Hematopoietic multipotent progenitor cell treated with erythropoietin and hydrocortisone succinate and interleukin-3 and kit ligand, for 17 days (in vitro differentiated cells): ENCODE results near the gene PRKAR1B.

Experiments
- DNase-seq: peaks from one replicate; pipeline ENCODE4 v3.0.0-alpha.2; 2015; ENCODE audit warnings: low spot score

PRKAR1B gene

GRCh38 chr7:739983-740942, 13.2 kb upstream of the PRKAR1B start:
- no peak for DNase-seq

DNA sequence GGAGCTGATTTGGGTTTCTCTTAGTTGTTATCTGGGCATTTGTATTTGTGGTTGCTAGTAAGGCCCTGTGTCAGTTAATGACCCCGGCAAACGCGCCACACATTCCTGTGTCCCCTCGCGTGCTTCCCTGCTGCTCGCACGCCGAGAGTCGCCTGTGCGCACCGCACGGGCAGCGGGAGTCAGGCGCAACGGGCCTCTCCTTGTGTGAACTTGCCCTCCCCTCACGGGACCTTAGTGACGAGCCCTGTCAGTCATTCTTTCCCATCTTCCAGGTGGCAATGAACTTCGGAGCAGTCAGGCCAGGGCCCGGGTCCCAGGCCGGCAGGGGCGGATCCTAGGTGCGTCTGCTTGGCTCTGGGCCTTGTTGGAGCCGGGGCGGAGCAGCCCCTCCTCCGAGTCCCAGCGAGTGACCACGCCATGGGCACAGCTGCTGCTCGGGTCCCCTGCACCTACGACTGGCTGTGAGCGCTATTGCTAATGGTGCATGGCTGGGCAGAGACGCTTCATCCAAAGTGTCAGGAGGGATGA, 12.4 kb upstream of the PRKAR1B start:
- DNase-seq, result no peak

GRCh38 chr7:738723-739454, 11.8 kb upstream of the PRKAR1B start:
- DNase-seq, result no peak

DNA sequence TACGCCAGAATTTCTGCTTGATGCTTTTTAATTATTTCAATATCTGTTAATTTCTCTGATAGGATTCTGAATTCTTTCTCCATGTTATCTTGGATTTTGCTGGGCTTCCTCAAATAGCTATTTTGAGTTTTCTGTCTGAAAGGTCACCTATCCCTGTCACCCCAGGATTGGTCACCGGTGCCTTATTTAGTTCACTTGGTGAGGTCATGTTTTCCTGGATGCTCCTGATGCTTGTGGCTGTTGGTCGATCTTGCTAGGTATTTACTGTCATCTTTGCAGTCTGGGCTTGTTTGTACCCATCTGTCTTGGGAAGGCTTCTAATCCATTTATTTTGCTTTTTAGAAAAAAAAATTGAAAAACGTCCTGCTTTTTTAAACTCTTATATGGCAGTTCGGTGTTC, 11.2 kb upstream of the PRKAR1B start:
- DNase-seq, result no peak

DNA sequence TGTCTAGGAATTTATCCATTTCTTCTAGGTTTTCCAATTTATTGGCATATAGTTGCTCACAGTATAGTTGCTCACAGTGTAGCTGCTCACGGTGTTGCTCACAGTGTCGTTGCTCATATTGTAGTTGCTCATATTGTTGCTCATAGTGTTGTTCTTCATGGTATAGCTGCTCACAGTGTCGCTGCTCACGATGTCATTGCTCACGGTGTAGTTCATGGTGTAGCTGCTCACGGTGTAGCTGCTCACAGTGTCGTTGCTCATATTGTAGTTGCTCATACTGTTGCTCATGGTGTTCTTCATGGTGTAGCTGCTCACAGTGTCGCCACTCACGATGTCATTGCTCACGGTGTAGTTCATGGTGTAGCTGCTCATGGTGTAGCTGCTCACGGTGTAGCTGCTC, 7.7 kb upstream of the PRKAR1B start:
- no peak for DNase-seq

DNA sequence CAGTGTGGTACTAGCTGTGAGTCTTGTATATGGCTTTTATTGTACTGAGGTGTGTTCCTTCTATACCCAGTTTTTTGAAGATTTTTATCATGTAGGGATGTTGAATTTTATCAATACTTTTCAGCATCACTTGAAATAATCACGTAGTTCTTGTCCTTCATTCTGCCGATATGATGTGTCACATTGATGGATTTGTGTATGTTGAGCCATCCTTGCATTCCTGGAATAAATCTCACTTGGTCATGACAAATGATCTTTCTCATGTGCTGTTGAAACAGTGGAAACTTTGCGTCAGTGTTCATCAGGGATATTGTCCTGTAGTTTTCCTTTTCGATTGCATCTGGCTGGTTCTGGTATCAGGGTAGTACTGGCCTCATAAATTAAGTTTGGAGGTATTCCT, 7.1 kb upstream of the PRKAR1B start:
- no peak for DNase-seq

DNA sequence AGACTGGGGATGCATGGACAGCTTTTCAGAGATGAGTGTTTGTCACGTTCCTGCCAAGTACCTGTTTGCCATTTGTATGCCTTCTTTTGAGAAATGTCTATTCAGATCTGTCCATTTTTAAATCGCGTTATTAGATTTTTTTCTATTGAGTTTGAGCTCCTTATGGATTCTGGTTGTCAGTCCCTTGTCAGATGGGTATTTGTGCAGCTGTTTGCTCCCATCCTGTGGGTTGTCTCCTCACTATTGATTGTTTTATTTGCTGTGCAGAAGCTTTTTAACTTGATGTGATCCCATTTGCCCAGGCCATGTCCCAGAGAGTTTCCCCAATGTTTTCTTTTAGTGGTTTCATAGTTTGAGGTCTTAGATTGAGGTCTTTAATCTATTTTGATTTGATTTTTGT, 5.5 kb upstream of the PRKAR1B start:
- no peak for DNase-seq

DNA sequence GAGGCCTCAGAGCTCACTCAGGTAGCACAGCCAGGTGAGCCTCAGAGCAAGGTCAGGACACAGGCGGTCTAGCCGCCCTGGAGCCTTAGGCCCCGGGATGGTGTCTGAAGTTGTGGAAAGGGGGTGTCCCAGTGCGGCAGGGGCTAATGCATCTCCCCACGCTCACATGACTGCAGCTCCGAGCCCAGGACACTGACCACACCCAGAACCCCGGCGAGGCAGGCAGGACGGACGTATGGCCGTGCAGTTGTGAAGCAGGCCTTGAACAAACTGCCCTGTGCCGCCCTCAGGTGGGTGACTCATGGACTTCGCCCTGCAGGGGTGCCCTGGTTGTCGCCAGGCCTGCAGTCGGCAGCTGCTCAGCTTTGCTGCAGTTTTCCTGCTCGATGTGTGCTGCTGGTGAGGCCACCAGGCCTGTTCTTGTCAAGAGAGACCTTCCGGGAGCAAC, 5.0 kb upstream of the PRKAR1B start:
- DNase-seq, result no peak

GRCh38 chr7:731440-732085, 4.5 kb upstream of the PRKAR1B start:
- DNase-seq, result no peak

- DNase-seq, result no peak
Measured at GRCh38 chr7:730501-731439, 3.7 kb upstream of the PRKAR1B start.

DNA sequence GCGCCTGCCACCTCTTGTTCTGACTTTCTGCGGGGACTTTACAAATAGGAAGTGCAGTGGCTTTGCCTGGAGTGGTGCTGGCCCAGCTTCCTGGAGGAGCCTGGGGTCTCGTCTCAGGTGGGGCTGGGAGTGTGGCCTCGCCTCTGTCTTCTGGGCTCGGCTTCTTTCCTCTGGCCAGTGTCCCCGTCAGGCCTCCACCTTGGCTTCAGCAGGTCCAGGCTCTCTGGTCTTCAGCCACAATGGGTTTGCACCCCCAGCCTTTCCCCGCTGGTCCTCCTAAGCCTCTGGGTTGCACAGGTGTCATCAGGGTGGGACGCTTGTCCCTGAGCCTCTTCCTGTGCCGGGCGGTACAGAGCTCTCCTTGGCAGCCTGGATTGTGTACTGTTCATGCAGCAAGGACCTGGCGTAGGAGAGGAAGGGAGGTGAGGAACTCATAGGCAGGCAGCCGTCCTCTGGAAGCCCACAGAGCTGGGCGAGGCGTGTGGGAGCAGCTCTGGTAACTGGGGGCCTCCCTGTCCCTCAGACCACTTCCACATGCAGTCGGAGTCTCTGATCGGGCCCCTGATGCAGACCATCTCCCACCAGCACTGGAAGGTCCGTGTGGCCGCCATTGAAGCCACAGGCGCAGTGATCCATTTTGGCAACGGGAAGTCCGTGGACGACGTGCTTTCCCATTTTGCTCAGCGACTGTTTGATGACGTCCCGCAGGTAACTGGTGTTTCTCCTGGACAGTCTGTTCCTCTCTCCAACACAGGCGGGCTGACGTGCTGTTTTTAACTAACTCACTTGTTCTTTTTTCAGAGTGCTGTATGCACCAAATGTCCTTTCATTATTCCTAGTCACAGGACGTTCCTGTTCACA, 2.3 kb upstream of the PRKAR1B start:
- DNase-seq, result no peak

DNA sequence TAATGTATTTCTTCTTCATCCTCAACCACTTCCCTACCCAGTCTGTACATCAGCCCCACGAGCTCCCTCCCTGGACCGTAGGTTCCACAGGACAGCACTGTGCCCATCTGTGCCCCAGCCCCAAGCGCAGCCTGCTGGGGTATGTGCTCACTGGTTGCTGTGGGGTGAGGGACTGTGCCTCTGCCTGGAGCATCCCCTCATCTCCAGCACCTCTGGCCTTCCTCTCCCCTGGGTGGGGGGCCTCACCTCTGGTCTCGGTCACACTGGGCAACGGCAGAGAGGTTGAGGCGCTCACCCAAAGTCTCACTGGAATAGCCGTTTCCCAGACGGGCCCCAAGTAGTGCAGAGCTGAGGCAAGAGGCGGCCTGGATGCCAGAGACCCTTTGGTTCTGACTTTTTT, 1.5 kb upstream of the PRKAR1B start:
- no peak for DNase-seq

DNA sequence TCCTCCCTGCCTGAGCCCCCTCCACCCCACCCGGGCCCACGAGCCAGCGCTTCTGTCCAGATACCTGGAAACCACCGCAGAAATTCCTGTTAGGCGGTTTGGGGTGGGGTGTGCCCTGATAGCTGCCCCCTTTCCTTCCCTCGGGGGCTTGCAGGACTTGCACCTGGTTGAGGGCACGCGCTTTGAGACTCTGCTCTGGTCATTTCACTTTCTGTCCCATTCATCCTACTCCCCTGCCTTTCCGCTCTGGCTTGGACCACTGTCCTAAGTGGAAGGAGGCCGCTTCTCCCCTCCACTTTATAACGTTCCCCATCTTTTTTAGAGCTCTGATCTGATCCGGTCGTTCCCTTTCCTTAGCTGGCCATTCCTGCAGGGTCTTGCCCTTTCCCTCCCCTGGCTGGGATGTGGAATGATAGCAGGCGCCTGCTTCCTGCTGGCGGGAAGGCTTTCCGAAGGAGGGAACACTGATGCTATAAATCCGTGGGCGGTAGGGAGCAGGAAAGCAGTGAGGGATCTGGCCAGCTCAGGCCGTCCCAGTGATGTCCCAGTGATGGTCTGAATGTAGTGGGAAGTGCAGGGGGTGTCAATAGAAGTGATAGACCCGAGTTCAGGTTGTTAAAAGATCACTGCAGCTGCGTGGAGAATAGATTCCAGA, 852 bp upstream of the PRKAR1B start:
- DNase-seq, result no peak

DNA sequence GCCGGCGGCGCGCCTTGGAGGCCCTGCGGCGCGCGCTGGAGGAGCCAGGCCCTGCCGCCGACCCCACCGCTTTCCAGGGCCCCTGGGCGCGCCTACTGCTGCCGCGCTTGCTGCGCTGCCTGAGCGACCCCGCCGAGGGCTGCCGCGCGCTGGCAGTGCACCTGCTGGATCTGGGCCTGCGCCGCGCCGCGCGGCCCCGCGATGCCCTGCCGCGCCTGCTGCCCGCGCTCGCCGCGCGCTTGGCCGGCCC, 302 bp downstream of the PRKAR1B start:
- no peak for DNase-seq

GRCh38 chr7:726084-726853, 812 bp downstream of the PRKAR1B start, which contains the start of gene DNAAF5:
Gene DNAAF5 (plus strand): TSS chr7:726699. CDS start chr7:726721, 22 bp downstream.
- peak; percentile 57 for DNase-seq

GRCh38 chr7:725223-726005, 1.7 kb downstream of the PRKAR1B start:
- peak; percentile 12 for DNase-seq

GRCh38 chr7:724298-724697, 2.8 kb downstream of the PRKAR1B start:
- no peak for DNase-seq

DNA sequence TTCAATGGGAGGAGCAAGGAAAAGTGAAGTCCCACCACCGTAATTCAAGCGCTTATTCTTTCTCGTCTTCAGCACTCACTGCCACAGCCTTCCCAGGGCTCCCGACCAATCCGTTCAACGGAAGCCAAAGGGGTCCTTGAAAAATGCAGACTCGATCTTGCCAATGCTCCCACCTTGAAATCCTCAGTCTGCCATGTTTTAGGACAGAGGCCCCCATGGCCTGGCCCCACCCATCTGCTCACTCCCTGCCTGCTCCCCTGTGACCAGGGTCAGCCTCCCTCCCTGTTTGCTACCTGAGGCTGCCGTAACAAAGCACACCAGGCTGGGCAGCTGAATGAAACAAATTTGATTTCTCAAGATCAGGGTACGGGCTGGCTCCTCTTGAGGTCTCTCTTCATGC, 3.5 kb downstream of the PRKAR1B start:
- no peak for DNase-seq
